ENCODE results near the gene TARS1. TPM values are rescaled to one million over a fixed set of nuclear protein-coding genes. Genes with fewer than 3 reads are reported as not detected.

The TARS1 gene
- total RNA-seq, 1 experiment from 2014 or later = 584 TPM

DNA sequence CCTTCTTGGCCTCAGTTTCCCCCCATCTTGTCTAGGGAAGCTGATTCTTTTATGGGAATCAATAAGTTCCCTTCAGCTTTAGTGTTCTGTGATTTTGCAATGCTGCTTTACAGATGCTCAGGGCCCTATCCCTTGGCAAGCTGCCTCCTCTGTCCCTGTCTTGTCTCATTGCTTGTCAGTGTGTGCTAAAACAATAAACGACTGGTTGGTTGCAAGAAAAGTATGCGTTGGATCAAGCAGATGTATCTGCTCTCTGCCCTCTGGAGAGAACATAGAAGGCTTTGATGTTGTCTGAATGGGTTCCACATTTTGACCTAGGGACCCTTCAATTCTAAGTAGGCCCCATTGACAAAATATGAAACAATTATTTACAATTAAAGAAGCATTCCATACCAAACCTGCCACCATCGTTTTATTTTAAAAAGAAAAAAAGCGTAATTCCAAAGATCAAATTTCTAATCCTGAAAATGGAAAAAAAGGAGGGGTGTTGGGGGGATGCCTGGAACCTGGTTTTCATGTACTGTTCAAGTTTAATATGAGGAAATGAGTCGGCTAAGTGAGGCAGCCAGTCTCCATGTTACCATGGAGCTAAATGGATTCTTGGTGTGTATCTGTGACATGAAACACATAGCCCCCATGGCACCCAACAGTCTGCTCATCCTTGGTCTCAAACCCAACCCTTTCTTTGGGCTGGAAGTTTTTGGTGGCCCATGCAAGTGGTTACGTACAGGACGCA lies 31.2 kb upstream of the TARS1 start:
- Histone ChIP-seq H2AFZ (no peak overlapping the region), H3F3A (ENCODE audit: insufficient read depth, low read depth) (no peaks in the 10 kb centered on the region)

DNA sequence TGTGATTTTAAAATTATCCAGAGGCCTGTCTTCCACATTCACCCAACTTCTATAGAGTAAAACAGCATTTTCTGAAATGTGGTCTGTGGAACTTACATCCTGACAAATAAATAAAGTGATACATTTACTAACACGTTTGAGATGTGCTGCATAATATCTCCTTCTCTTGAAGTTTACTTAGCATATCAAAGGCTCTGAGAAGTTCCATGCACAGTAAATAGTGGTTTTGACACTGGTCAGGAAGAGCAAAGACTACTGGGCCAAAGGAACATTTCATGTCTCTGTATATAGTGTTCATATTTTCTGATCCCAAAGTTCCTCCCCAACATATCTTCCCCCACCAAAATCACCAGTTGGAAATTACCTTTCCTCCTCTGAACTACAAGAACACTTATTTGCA lies 30.5 kb upstream of the TARS1 start:
- no peak for DNase-seq
- Histone ChIP-seq H3K9me2 (ENCODE audit: insufficient read depth) (no peaks in the 10 kb centered on the region), H3K4me1 (replicated peaks; ENCODE audit: insufficient read depth) (no peaks in the 10 kb centered on the region), H3K4me2 (no peak overlapping the region), H3K4me3 (no peak overlapping the region), H3K27me3 (ENCODE audit: insufficient read depth, low read depth) (no peaks in the 10 kb centered on the region), H3F3A (ENCODE audit: insufficient read depth, low read depth) (no peaks in the 10 kb centered on the region), H4K20me1 (ENCODE audit: insufficient read depth) (no peaks in the 10 kb centered on the region), H3K79me2 (ENCODE audit: low read depth) (no peaks in the 10 kb centered on the region), H3K36me3 (ENCODE audit: low read depth) (no peaks in the 10 kb centered on the region), H2AFZ (no peak overlapping the region), H3K9me3 (ENCODE audit: insufficient read depth, low read depth) (no peaks in the 10 kb centered on the region), H3K27ac (no peak overlapping the region)
- no TSS peak for BruUV-seq (replicated peaks)
- TF ChIP-seq, protein P1, sequence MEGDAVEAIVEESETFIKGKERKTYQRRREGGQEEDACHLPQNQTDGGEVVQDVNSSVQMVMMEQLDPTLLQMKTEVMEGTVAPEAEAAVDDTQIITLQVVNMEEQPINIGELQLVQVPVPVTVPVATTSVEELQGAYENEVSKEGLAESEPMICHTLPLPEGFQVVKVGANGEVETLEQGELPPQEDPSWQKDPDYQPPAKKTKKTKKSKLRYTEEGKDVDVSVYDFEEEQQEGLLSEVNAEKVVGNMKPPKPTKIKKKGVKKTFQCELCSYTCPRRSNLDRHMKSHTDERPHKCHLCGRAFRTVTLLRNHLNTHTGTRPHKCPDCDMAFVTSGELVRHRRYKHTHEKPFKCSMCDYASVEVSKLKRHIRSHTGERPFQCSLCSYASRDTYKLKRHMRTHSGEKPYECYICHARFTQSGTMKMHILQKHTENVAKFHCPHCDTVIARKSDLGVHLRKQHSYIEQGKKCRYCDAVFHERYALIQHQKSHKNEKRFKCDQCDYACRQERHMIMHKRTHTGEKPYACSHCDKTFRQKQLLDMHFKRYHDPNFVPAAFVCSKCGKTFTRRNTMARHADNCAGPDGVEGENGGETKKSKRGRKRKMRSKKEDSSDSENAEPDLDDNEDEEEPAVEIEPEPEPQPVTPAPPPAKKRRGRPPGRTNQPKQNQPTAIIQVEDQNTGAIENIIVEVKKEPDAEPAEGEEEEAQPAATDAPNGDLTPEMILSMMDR (conservative IDR thresholded peaks at IDR 0.05) = no peak
- no peak for TF ChIP-seq EZH2 (IDR thresholded peaks at IDR 0.05; ENCODE audit: low read depth)
- intact Hi-C loops (cut with micrococcal nuclease; ENCODE audit: unreplicated experiment) = no loop called here
- POLR2A ChIA-PET (ENCODE audit: unreplicated experiment) = no interaction called here
- CTCF ChIA-PET = no interaction called here

More for the DNA sequence above, 31.2 kb upstream of the TARS1 start:
- intact Hi-C loops (cut with micrococcal nuclease; ENCODE audit: unreplicated experiment) = no loop called here
- Histone ChIP-seq H3K27ac (no peak overlapping the region), H4K20me1 (ENCODE audit: insufficient read depth) (no peaks in the 10 kb centered on the region), H3K79me2 (ENCODE audit: low read depth) (no peaks in the 10 kb centered on the region), H3K4me1 (replicated peaks; ENCODE audit: insufficient read depth) (no peaks in the 10 kb centered on the region), H3K9me3 (ENCODE audit: insufficient read depth, low read depth) (no peaks in the 10 kb centered on the region), H3K36me3 (ENCODE audit: low read depth) (no peaks in the 10 kb centered on the region), H3K4me2 (no peak overlapping the region), H3K27me3 (ENCODE audit: insufficient read depth, low read depth) (no peaks in the 10 kb centered on the region), H3K9me2 (ENCODE audit: insufficient read depth) (no peaks in the 10 kb centered on the region), H3K4me3 (no peak overlapping the region)
- DNase-seq = peak in 1 of 2 experiments; percentile 13
- CTCF ChIA-PET = no interaction called here
- no TSS peak for BruUV-seq (replicated peaks)
- POLR2A ChIA-PET (ENCODE audit: unreplicated experiment) = no interaction called here
- no peak for TF ChIP-seq EZH2 (IDR thresholded peaks at IDR 0.05; ENCODE audit: low read depth)
- TF ChIP-seq, protein P1 (conservative IDR thresholded peaks at IDR 0.05) = no peak

DNA sequence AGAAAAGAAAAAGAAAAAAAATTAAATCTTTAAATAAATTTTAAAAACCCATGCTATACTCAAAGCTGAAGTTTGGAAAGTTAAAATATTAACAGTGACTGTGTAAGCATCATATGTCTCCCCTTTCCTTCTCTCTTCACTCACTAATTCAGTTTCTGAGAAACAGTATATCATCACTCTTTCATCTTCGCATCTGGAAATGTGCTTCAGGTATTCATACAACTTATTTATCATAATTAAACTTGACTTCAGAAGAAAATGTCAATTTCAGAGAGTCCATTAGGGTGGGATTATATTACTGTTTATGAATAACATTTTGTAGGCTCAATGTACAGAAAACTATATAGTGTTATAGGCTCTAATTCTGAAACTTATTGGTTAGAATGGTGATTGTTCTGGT lies 29.3 kb upstream of the TARS1 start:
- no peak overlapping the region for H2AFZ ChIP-seq
- TF ChIP-seq EZH2 (IDR thresholded peaks at IDR 0.05; ENCODE audit: low read depth) = no peak
- TF ChIP-seq, protein P1 (conservative IDR thresholded peaks at IDR 0.05) = no peak
- H3K27me3 ChIP-seq (ENCODE audit: insufficient read depth, low read depth) = no peaks in the 10 kb centered on the region
- no peak overlapping the region for H3K4me2 ChIP-seq
- no peak overlapping the region for H3K4me3 ChIP-seq
- no peaks in the 10 kb centered on the region for H3K36me3 ChIP-seq (ENCODE audit: low read depth)
- ChIA-PET POLR2A (ENCODE audit: unreplicated experiment) (no interaction called here), CTCF (no interaction called here)
- H3F3A ChIP-seq (ENCODE audit: insufficient read depth, low read depth) = no peaks in the 10 kb centered on the region; the same call in 1 of the 2 replicates
- H3K4me1 ChIP-seq (replicated peaks; ENCODE audit: insufficient read depth) = no peaks in the 10 kb centered on the region
- no peaks in the 10 kb centered on the region for H3K9me2 ChIP-seq (ENCODE audit: insufficient read depth)
- no peaks in the 10 kb centered on the region for H3K9me3 ChIP-seq (ENCODE audit: insufficient read depth, low read depth)
- H3K79me2 ChIP-seq (ENCODE audit: low read depth) = no peaks in the 10 kb centered on the region
- no TSS peak for BruUV-seq (replicated peaks)
- H3K27ac ChIP-seq = no peak overlapping the region
- intact Hi-C loops (cut with micrococcal nuclease; ENCODE audit: unreplicated experiment) = no loop called here
- H4K20me1 ChIP-seq (ENCODE audit: insufficient read depth) = no peaks in the 10 kb centered on the region
- DNase-seq = no peak

Measured in PC-9 (cell line).